Anterior cingulate cortex (tissue), 58 donors: Measurements from ENCODE around the gene HCN3.
A peak's percentile ranks its signal among the peaks of the same experiment; 100 is the strongest.

Experiments
- DNase-seq, 58 donors: peaks; one replicate each; lab custom pipeline; 2025; lab: John Stamatoyannopoulos, UW

The HCN3 gene

GRCh38 chr1:155253797-155254196 is 23.5 kb upstream of the HCN3 start:
- DNase-seq = no peak

- DNase-seq = peak in 4 of 58 donors; percentile 16 to 44 (median 32)
Measured at GRCh38 chr1:155254228-155254713, 23.0 kb upstream of the HCN3 start.

- peak in 21 of 58 donors; percentile 22 to 72 (median 50) for DNase-seq
Measured at GRCh38 chr1:155254714-155255242, 22.5 kb upstream of the HCN3 start.

GRCh38 chr1:155255243-155256007 is 21.8 kb upstream of the HCN3 start, which contains the start of gene ENTREP3:
ENTREP3 (minus strand) TSS chr1:155255483; CDS start chr1:155254877, 606 bp downstream.
- peak; percentile 18 to 93 (median 82) for DNase-seq

GRCh38 chr1:155256058-155256852 is 21.0 kb upstream of the HCN3 start:
- no peak for DNase-seq

GRCh38 chr1:155260276-155260675 is 17.0 kb upstream of the HCN3 start:
- DNase-seq = no peak

GRCh38 chr1:155261493-155261851 is 15.8 kb upstream of the HCN3 start:
- no peak for DNase-seq

- peak; percentile 68 to 99 (median 96) for DNase-seq
Measured at GRCh38 chr1:155261852-155262673, 15.2 kb upstream of the HCN3 start, which contains the start of gene SCAMP3. SCAMP3 (minus strand) TSS chr1:155262360; CDS start chr1:155262151, 209 bp downstream.

- DNase-seq = no peak
Measured at GRCh38 chr1:155263067-155263466, 14.2 kb upstream of the HCN3 start.

- no peak for DNase-seq
Measured at GRCh38 chr1:155266553-155266952, 10.7 kb upstream of the HCN3 start.

- DNase-seq = no peak
Measured at GRCh38 chr1:155267373-155267772, 9.9 kb upstream of the HCN3 start.

GRCh38 chr1:155268630-155269029 is 8.6 kb upstream of the HCN3 start:
- DNase-seq = no peak

- no peak for DNase-seq
Measured at GRCh38 chr1:155269381-155269780, 7.9 kb upstream of the HCN3 start.

- DNase-seq = peak in 13 of 58 donors; percentile 55 to 81 (median 73)
Measured at GRCh38 chr1:155272466-155273342, 4.6 kb upstream of the HCN3 start.

GRCh38 chr1:155273343-155274245 is 3.7 kb upstream of the HCN3 start, which contains the start of gene CLK2:
CLK2 (minus strand) TSS chr1:155273504; CDS start chr1:155270977, 2,527 bp downstream.
- peak; percentile 34 to 96 (median 88) for DNase-seq

- DNase-seq = peak in 23 of 58 donors; percentile 7 to 55 (median 31)
Measured at GRCh38 chr1:155277902-155278688, 832 bp downstream of the HCN3 start.

GRCh38 chr1:155278689-155279160 is 1.5 kb downstream of the HCN3 start:
- DNase-seq = peak in 5 of 58 donors; percentile 15 to 43 (median 22)
